Tibial nerve (tissue), 4 donors: ENCODE measurements around the gene CDKL4.

Source experiments
- EP300 ChIP-seq, 2 donors: sonication (generic); formaldehyde crosslinking; IDR thresholded peaks; one replicate each; pipeline ENCODE4 v1.6.1; 2017; ENCODE audit warnings: antibody characterized with exemption in 2 of 2, mild to moderate bottlenecking in 1 of 2
- POLR2A ChIP-seq, 2 donors: fragments of 450-650 bp; IDR thresholded peaks; one replicate each; pipeline ENCODE4 v1.6.1; 2017; ENCODE audit warnings: antibody characterized with exemption in 2 of 2, mild to moderate bottlenecking in 2 of 2, moderate library complexity in 2 of 2
- TF ChIP-seq, protein P1 (sequence below), 5 experiments: fragments of 200-600 bp in 3 of 5; fragments of 450-650 bp in 2 of 5; sonication (generic) in 3 of 5; IDR thresholded peaks; one replicate each; pipeline ENCODE4 v1.5.1; 2016 to 2019; ENCODE audit warnings: antibody characterized with exemption in 5 of 5, mild to moderate bottlenecking in 3 of 5, moderate library complexity in 2 of 5

- TF ChIP-seq, protein P1, sequence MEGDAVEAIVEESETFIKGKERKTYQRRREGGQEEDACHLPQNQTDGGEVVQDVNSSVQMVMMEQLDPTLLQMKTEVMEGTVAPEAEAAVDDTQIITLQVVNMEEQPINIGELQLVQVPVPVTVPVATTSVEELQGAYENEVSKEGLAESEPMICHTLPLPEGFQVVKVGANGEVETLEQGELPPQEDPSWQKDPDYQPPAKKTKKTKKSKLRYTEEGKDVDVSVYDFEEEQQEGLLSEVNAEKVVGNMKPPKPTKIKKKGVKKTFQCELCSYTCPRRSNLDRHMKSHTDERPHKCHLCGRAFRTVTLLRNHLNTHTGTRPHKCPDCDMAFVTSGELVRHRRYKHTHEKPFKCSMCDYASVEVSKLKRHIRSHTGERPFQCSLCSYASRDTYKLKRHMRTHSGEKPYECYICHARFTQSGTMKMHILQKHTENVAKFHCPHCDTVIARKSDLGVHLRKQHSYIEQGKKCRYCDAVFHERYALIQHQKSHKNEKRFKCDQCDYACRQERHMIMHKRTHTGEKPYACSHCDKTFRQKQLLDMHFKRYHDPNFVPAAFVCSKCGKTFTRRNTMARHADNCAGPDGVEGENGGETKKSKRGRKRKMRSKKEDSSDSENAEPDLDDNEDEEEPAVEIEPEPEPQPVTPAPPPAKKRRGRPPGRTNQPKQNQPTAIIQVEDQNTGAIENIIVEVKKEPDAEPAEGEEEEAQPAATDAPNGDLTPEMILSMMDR (IDR thresholded peaks at IDR 0.05), result no peak
- TF ChIP-seq POLR2A (IDR thresholded peaks at IDR 0.05), result no peak
- no peak for TF ChIP-seq EP300 (IDR thresholded peaks at IDR 0.05)
Observed at GRCh38 chr2:39264733-39265132, 21.0 kb upstream of the CDKL4 start.
